ENCODE data around the gene CDC42EP4.

The CDC42EP4 gene

GRCh38 chr17:73311781-73312641 lies at the start of gene CDC42EP4:
CDC42EP4 (minus strand) TSS chr17:73312001; CDS start chr17:73286500, 25,501 bp downstream.
- peak; percentile 65 for DNase-seq (ENCODE audit: low read depth)

- DNase-seq (ENCODE audit: low read depth), result no peak
These were observed 49.4 kb upstream of the CDC42EP4 start for GRCh38 chr17:73360961-73361761.

- no peak for DNase-seq (ENCODE audit: low read depth)
These were observed 48.2 kb upstream of the CDC42EP4 start for GRCh38 chr17:73359987-73360410.

- no peak for DNase-seq (ENCODE audit: low read depth)
These were observed 47.6 kb upstream of the CDC42EP4 start for GRCh38 chr17:73359352-73359751.

DNA sequence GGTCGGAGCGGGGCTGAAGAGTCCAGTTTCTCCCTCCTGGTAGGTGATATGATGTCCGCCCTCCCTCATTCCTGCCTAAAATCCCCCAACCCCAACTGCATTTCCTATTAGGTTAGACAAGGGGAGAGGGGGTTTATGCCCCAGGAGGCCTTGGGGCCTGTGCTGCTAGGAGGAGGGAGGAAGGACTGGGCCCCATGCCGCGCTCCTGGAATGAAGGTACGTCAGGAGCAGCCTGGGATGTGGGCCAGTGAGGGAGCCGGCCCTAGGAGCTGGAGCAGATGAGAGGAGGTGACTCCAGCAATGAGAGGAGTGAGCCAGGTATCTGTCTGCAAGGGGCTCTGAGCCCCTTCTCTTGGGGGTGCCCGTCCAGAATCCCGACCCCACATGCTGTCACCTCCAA lies 46.9 kb upstream of the CDC42EP4 start:
- no peak for DNase-seq (ENCODE audit: low read depth)

GRCh38 chr17:73357981-73358380 lies 46.2 kb upstream of the CDC42EP4 start:
- DNase-seq (ENCODE audit: low read depth), result no peak

GRCh38 chr17:73357318-73357717 lies 45.5 kb upstream of the CDC42EP4 start:
- no peak for DNase-seq (ENCODE audit: low read depth)

- no peak for DNase-seq (ENCODE audit: low read depth)
These were observed 44.9 kb upstream of the CDC42EP4 start for GRCh38 chr17:73356561-73357170.

- DNase-seq (ENCODE audit: low read depth), result no peak
These were observed 42.9 kb upstream of the CDC42EP4 start for GRCh38 chr17:73354423-73355284.

DNA sequence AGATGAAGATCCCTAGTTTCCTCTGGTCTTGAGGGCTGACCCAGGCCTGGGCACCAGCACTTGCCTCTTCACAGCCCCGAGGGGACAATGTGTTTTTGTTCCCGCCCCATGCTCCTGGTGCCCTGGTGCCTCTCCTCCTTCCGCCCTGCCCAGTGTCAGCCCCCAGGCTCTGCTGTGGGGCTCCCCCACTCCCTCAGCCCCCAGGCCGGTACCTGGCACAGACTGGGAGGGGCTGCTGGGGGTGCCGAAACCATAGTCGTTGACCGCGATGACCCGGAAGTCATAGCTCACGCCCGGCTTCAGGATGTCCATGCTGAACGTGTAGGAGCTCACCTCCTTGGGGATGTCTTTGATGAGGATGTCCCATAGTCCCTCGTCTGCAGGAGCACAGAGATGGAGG lies 40.5 kb upstream of the CDC42EP4 start:
- DNase-seq (ENCODE audit: low read depth), result no peak

DNA sequence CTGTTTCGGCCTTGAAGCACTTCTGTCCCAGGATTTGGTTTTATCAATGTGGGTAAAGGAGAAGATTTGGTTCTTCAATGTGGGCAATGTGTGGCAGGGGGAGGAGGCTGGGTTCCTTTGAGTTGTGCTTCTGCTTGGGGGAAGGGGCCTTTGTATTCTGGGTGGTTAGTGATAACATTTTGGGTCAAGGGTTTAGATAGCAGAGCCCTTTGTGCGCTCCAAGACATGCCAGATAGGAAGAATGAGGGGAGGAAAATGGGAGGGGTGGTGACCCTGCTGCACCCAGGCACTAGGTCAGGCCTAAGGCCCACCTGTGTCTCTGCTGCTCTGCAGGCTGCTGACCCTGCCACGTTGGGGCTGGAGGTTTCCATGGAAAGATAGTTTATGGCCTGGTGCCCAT lies 40.0 kb upstream of the CDC42EP4 start:
- no peak for DNase-seq (ENCODE audit: low read depth)

- DNase-seq (ENCODE audit: low read depth), result no peak
These were observed 39.1 kb upstream of the CDC42EP4 start for GRCh38 chr17:73350864-73351263.

- no peak for DNase-seq (ENCODE audit: low read depth)
These were observed 37.8 kb upstream of the CDC42EP4 start for GRCh38 chr17:73349647-73350046.

DNA sequence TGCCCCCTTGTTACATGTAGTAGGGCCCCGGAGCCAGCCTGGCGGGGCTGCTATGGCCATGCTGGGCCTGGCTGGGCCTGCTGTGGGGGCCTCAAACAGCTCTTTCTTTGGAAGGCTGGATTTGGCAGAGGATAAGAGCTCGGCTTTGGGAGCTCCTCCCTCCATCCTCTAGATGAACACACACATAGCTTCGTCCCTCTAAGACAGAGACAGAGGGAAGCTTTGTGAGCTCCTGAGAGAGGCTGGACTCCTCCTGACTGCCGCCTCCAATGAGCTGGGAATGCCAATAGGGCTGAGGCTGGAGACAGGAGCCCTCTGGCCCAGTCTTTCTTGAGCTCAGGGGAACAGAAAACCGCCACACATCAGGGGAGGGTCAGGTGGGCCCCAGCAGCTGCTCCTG lies 37.3 kb upstream of the CDC42EP4 start:
- no peak for DNase-seq (ENCODE audit: low read depth)

- DNase-seq (ENCODE audit: low read depth), result no peak
These were observed 37.0 kb upstream of the CDC42EP4 start for GRCh38 chr17:73348829-73349095.

DNA sequence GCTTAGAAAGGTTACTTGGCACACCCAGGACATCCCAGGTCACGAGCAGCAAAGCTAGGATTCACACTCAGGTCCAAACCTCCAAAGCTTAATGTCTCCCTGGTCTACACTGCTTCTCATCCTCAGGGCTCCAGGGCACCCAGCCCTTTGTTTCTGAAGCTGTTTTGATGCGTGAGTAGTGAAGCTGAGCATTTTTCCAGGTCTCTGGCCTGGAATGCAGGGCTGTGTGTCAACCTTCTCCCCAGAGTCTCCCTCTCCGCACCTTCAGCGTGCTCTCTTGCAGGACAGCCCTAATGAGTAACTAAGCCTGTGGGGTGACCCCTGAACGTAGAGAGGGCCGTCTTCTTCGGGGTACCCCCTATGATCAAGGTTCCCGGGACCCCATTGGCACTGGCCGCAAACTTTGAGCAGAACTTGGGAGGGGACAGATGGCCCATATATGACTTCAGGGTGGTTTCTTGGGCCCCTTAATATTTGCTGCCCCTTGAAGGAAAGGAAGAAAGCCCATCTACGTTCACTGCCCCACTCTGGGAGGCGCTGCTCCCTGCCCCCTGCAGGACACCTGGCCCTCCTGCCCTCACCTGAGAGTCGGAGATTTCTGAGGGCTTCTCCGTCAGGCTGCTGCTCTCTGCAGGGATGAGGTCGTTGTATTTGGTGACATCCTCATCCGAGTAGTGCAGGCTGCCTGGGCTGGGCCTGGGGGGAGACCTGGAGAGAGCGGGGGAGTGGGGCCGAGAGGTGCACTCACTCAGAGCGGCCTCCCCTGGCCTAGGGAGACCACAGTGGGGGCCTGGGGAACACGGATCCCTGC lies 36.4 kb upstream of the CDC42EP4 start:
- DNase-seq (ENCODE audit: low read depth), result no peak

- DNase-seq (ENCODE audit: low read depth), result no peak
These were observed 35.5 kb upstream of the CDC42EP4 start for GRCh38 chr17:73347351-73347750.

DNA sequence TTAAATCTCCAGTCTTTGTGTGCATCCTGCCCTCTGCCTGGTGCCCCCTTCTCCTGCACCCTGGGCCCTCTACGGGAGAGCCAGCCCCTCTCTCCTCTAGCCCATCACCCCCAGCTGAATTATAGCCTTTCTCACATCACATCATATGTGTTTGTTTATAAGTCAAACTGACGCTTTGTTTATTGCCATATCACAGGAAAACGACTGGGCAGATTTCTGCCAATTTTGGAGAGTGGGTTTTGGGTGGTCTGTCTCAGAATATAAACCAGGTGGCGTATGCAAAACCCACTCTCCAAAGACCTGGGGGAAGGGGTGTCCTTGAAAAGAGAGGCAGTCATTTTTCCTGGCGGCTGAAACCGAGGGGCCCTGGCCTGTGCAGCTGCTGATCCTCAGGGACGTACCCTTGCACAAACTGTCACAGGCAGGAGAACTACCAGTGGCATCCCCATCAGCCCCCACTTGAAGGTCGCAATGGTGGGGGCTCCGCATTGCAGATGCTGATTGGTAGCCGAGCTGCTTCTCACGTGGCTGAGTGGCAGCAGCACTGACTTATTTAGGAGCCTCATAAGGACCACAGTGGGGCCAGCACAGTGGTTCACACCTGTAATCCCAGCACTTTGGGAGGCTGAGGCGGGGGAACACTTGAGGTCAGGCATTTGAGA lies 34.8 kb upstream of the CDC42EP4 start:
- DNase-seq (ENCODE audit: low read depth), result no peak

DNA sequence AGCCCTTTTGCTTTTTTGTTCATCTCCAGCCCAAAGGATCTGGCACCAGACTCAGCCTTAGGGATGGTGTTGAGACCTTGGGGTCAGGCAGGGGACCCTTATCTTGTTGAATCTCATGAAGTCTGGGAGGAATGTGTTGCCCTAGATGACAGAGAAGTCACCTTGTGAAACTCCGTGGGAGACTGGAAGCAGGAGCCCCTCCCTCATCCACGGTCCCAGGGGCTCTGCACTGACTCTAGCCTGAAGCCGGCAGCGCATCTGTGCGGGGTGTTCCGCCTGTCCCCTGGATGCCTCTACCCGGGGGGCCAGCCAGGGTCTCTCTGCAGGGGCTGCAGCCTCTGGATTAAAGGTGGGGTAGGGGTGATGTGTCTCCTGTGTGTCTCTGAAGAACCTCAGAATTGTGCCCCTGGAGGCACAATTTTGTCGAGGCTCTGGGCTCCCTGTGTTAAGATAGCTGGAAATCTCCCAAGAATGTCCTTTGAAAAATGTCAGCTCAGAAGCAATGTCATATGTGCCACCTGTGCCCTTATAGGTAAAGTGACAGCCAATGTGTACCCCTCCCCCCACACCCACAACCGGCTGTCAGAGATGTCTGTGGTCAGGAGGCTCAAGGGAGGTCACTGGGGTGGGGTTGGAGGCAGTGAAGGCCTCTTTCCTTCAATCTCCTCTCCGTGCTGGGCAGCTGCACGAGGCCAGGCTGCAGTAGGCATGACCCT lies 32.1 kb upstream of the CDC42EP4 start:
- DNase-seq (ENCODE audit: low read depth), result no peak

DNA sequence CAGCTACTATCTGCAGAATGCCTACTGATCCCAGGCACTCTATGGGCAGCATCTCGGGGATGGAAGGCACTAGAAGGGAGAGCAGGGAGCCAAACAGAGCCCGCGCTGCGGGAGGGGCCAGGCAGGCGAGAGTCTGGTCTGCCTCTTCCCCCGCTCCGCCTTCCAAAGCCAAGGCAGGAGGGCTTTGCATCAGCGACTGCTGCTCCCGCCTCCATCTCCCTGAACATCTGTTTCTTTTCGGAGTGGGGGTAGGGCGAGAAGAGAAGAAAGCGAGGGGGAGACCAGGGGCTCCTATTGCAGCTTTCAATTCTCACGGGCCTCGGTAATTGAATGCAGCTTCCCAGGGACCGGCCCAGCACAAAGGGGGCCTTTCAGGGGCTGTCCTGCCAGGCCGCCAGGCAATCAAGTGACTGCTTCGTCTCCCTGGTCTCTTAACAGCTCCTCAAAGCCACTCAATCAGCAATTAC lies 31.4 kb upstream of the CDC42EP4 start:
- DNase-seq (ENCODE audit: low read depth), result no peak
